ENCODE results near the gene GALNT14.

GRCh38 chr2:31089645-31090044 is 48.6 kb downstream of the GALNT14 start:
- TF ChIP-seq POLR2A (IDR thresholded peaks at IDR 0.05) (no peak), CTCF (IDR thresholded peaks at IDR 0.05) (no peak), POLR2AphosphoS5 (IDR thresholded peaks at IDR 0.05) (no peak), EP300 (IDR thresholded peaks at IDR 0.05) (no peak)
